GM18909 (cell line): ENCODE data around the gene DDX27.

Experiments
- ATAC-seq: cut with Tn5 transposase; IDR thresholded peaks from one replicate; pipeline ENCODE4 v1.9.1; 2021; ENCODE audit warnings: mild to moderate bottlenecking; ENCODE audit not compliant: unreplicated experiment, poor library complexity

The DDX27 gene

GRCh38 chr20:49276161-49276960 lies 57.1 kb downstream of the DDX27 start:
- ATAC-seq = no peak

- no peak for ATAC-seq
Observed at GRCh38 chr20:49276961-49277785, 58.0 kb downstream of the DDX27 start.

GRCh38 chr20:49277786-49278035 lies 58.5 kb downstream of the DDX27 start:
- ATAC-seq = no peak

GRCh38 chr20:49278036-49278817 lies 59.0 kb downstream of the DDX27 start, which contains the start of gene ZNFX1:
Gene ZNFX1, minus strand, starts transcription at chr20:49278057. Its CDS starts 2,218 bp downstream, at chr20:49275839.
- peak; percentile 85 for ATAC-seq

- ATAC-seq = no peak
Observed at GRCh38 chr20:49278818-49279676, 59.8 kb downstream of the DDX27 start.

- ATAC-seq = no peak
Observed at GRCh38 chr20:49279677-49280462, 60.7 kb downstream of the DDX27 start.

- no peak for ATAC-seq
Observed at GRCh38 chr20:49280463-49281058, 61.3 kb downstream of the DDX27 start.

- ATAC-seq = no peak
Observed at GRCh38 chr20:49281059-49281912, 62.1 kb downstream of the DDX27 start.

GRCh38 chr20:49281913-49282467 lies 62.8 kb downstream of the DDX27 start:
- ATAC-seq = no peak

- no peak for ATAC-seq
Observed at GRCh38 chr20:49282584-49283171, 63.5 kb downstream of the DDX27 start.

- ATAC-seq = no peak
Observed at GRCh38 chr20:49283176-49283702, 64.0 kb downstream of the DDX27 start.

GRCh38 chr20:49283703-49284625 lies 64.7 kb downstream of the DDX27 start:
- ATAC-seq = no peak

GRCh38 chr20:49284818-49285217 lies 65.6 kb downstream of the DDX27 start:
- ATAC-seq = no peak

- no peak for ATAC-seq
Observed at GRCh38 chr20:49285233-49285668, 66.0 kb downstream of the DDX27 start.

GRCh38 chr20:49285813-49286494 lies 66.7 kb downstream of the DDX27 start:
- no peak for ATAC-seq
